ENCODE results near the gene PELI2.

The PELI2 gene

DNA sequence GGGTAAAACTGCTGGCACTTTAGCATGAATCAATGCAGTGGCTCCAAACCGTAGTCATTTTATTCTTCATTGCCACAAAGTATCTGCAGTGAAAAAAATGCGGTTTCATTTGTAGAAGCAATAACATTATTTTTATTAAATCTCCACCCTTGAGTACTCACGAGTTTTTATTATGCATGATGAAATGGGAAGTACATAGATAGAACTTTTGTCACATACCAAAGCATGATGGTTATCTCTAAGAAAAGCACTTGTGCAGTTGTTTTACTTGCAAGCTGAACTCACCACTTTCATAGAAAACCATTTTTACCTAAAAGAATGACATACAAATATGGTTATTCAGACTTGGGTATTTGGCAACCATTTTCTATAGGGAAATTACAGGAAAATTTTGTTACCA, 90.3 kb downstream of the PELI2 start:
- DNase-seq, result no peak

DNA sequence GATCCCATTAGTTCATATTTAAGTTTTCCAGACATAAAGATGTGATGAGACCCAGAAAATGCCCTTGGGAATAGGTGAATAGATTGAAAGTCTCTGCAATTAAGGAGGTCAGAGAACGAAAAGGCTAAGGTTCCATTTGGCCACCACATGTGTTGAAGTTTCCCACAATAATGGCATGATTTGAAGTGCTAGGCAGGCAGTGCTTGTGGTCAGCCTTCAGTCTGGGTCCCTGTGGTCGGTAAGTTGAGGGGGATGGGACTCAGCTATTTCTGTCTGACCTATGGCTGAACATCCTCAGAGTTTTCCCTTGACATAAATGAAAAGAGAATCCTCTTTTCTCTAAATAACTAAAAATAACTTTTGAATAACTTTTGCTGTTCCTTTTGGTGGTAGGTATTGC, 92.4 kb downstream of the PELI2 start:
- no peak for DNase-seq

DNA sequence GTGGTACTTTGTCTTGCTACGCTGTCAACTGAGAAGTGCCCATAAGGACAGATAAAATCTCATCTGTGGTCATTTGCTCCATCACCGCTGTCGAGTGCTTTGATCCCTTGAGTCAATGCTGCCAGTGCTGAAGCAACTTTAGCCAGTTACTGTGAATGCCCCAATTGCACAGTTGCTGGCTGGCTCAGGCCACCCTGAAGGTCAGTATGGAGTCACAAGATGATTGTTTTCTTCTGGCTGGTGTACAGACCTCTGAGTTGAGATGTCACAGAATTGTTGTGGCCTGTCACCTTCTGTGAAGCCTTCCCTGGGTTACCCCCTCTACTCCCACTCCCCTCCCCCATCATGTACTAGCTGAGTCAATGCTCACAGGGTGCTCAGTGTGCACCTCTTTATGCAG, 92.9 kb downstream of the PELI2 start:
- no peak for DNase-seq

DNA sequence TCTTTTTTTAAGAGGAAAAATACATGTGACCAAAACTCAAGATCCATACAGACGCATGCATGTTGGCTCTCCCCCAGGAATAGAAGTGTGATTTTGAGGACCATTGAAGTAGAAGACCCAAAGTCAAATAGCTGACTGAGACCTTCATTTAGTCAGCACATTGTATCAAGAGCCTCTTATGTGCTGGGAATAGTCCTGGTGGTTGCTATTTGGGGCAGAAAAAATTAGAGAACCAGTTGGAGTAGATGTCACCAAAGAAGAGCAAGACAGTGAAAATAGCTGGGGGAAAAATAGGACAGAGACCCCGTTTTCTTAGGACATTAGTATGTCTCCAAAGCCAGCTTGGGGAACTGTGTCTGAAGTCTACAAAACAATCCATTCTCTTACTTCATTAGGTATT, 93.6 kb downstream of the PELI2 start:
- no peak for DNase-seq

DNA sequence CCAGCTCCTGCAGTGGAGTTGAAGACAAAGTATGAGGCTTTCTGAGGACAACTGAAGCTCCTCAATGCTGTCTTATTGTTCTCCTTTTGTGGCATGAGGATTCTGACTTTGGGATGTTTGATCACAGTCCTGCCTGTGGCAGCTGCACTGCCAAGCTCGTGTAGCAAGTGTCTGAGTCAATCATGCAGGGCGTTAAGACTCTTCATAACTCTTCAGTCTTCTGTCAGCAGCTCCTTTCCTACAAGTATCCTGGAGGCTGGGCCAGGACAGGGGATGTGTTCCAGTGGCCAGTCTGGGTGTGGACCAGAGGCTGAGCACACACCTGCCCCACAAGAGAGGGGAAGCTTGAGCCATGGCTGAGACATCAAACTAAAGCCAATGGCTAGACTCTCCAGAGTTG, 94.3 kb downstream of the PELI2 start:
- no peak for DNase-seq

DNA sequence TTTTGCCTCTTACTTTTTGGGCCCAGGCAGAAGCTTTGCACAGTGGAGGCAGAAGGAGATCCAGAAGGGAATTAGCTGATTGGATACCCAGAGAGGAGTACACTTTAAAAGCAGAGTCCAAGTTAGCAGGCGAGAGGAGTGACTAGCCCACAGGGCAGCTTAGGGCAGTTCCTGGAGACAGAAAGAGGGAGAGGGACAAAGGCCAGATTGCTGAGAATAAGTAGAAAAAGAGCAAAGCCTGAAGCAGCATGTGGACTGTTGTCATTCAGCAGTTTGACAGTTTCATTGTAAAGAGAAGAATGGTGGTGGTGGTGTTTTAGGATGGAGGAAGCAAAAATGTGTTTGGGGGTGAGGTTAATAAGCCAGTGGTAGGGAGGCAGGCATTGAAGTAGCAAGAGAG, 95.1 kb downstream of the PELI2 start:
- DNase-seq, result no peak

DNA sequence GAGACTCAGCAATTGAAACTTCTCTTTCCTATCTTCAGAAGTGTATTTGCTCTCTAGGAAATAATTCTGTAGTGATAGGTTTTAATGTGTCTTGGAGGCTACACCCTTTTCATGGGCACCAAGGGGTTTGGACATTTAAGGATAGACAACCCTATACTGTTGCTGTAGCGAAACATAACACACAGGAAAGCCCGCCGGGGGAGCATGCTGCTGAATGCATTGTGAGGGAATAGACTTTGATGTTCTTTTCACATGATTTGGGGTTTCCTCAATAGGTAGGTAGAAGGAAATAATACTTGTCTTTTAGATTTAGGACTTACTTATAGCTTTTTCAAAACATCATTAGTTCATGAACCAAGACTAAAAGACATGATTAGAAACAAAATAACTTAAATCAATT, 97.0 kb downstream of the PELI2 start:
- DNase-seq, result no peak

DNA sequence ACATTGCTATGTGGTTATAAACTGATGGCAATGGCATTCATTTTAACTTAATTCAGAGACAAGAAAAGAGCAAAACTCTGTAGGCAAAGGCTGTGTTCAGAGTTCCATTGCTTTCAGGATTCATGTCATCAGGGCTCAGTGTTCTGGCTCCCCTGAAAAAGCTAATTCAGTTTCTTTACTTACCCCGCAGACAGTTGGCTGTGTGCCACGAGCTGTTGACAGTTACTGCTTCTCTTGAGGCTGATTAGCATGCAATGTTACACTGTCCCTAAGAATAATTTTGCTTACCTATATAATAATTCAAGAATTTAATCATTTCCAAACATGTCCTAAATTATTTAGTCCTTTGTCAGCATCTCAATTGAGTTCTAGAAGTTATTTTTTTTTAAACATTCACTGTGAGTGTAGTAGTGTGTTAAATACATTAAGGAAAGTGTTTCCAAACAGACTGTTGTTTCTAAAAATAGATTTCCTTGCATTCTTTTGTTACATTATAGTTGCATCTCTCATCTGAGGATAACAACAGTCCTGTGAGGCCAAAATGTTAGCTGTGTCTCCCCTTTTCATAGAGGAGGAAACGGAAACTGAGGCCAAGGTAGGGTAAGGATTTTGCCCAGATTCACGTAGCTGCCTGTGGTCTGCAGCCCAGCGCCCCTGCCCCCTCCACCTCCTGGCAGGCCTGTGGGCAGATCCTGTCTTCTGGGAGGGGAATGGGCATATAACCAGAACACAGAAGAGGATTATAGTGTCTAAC, 98.6 kb downstream of the PELI2 start:
- peak; percentile 66 for DNase-seq

DNA sequence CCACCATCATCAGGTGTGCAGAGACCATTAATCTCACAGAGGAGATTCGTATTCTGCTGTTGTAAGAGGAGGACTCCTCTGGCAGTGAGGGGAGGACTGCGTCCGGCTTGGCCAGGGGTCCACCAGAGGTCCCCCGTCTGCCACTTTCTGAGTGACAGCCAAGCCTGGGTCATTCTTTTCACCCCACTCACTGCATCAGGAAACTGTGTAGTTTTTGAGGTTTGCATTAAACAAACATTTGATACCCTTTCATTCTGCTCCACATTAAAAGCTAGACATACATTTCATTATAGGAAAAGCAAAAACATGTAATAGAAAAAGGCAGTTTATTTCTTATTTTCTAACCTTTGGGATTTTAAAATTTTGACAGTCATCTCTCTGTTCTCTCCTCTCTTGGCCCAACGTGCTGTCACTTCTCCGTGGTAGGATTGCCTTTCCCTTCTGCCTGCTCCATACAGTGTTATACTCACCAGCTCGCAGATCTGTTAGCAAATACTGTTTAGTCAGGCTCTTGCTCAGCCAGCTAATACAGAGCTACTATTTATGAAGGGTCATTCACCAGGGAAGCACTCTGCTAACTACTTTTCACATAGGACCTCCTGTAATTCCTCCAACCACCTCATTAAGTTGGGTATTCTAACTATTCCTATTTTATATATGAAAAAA, 99.3 kb downstream of the PELI2 start:
- DNase-seq, result peak; percentile 23

DNA sequence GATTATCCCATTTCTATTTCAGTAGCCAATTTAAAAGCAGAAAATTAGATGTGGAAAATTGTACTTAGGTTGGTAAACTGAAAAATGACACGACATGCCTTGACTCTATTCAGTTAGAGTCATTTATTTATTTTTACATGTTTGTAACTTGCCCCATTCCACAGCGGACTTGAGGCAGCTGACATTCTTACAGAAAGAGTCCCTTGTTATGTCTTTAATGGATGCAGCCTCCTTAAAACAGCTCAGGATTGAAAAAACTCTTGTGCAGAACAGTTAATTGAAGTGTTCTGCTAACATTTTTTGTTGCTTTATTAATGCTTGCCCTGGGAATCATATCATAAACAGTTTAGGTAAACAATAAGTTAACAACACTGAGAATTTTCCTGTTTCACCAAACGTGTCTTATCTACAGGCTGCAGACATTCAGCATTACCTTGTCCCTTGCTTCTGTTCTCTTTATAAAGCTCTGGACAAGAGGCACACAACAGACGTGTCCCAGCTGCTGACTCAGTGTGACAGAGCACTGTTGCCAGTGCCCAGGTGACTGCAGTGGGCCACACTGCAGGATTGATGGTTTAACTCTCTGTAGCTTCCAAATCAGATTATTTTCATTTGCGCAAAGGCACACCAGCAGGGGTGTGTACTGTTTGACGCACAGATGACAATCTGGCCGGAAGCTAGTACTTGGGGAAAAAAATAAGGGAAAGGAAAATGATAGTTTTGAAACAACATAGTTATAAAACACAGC, 101.6 kb downstream of the PELI2 start:
- no peak for DNase-seq

DNA sequence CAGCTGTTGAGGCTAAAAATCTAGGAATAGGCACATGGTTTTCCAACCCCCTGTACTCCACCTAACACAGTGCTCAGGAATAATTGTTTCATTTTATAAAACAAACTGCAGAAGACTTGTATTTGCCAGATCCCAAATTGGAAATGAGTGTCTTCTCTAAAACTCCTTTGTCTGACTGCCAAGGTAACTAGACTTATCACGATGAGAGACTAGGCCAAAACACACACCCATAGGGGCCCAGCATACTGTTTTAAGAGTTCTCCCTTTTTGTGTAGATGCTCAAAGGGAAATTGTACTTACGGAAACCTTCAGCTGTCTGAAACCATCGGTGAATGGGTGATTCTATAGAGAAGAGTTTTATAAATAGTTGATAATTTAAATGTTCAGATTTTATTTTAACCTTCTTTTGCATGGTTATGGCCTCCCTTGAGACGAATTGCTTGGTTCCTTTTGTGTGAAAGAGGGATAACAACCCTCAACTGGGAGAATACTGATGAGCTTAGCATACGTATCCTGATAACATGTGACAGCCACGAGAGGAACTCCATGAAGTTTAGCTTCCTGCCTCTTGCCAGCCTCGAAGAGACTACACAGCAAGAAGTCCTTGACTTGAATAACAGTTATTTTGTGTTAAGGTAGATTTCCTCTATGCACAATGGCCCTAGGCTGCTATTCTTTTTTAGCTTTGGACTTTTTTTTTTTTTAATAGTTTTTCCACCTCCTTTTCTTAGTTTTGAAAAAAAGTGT, 103.3 kb downstream of the PELI2 start:
- DNase-seq, result no peak

DNA sequence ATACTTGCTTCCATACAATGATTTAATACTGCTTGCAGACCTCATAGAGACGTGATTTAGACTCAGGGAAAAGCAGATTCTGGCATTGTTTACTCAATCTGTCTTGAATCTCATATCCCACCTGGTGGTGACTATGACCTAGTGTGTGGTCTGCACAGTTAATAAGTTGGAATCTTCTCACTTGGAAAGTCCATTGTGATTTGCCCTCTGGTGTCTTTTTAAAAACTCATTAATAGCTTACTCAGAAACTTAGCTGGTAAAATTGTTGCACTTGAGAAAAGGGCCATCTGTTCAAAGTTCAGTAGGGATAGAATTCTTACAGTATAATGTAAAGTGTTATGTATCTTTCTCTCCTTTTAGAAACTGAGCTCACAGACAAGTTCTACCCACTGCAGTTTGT, 106.0 kb downstream of the PELI2 start:
- no peak for DNase-seq

DNA sequence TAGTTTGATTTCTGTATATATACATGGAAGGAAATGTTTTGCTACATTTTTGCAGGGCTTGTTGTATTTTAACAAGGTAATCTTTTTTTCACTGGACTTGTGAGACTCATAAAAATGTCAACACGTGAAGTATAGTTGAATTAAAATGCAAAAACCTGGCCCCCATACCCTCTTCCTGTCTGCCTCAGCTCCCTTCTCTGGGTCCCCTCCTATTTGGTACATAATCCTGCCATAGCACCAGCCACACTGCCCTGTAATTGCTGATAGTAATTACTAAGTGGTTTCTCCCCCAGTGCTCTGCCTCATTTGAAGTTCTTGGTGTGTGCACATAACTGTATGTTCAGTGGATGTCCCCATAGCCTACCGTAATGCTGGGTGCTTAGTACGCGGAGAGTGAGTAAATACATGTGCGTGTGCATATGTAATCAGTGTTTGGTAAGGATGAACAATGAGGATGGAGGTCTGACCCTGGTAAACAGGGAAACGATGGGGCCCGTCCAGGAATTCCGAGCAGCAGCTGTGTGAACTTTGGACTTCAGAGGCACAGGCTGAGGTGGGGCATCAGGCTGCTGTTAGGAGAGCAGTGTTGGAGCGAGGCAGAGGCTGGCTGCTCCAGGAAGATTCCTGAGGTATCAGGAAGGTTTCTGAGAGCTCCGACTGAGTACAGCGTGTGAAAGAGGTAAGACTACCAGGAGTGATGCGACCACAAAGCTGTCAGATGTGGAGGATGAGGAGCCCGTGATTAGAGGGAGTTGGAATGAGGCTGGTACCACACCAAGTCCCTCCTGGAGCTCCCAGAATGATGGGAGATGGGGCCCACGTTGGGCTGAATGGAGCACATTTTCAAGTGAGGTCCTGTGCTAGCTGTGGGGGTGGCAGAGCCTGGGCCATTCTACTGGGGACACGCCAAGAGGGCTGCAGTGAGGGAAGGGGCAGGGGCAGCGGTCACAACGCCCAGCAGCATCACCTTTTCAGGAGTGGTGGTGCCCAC, 106.8 kb downstream of the PELI2 start:
- DNase-seq, result no peak

DNA sequence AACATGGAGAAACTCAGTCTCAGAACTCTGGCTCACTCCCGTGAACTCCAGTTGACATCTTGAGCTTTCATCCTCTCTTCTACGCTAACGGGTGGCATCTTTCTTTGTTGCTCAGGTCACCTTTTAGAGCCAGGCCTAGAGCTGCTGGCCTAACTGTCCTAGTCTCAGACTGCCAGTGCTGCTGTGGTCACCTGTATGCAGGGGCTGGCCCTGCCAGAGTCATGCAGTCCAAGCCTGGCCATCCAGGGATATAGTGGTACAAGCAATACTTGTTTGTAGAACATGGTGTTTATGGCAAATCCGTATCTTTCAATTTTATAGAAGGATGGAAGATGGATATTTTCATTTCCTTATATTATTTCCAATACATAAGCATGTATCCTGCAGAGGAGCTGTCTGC, 117.2 kb downstream of the PELI2 start:
- no peak for DNase-seq

DNA sequence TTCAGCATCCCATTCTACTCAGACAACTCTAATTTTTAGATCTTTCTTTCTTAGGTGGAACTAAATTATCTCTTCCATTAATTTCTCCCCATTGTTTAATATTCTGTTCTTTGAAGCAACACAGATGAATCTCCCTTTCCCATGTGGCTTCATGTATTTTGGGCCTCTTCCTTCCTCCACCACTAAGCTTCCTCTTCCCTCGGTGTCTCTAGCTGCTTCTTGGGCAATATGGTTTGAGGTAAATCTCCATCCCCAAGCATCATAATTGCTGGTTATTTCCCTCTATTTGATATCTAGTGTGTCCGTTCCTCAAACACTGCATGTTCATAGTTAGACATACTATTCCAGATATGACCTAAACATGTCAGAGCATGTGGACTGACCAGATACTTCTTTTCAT, 119.2 kb downstream of the PELI2 start:
- no peak for DNase-seq

DNA sequence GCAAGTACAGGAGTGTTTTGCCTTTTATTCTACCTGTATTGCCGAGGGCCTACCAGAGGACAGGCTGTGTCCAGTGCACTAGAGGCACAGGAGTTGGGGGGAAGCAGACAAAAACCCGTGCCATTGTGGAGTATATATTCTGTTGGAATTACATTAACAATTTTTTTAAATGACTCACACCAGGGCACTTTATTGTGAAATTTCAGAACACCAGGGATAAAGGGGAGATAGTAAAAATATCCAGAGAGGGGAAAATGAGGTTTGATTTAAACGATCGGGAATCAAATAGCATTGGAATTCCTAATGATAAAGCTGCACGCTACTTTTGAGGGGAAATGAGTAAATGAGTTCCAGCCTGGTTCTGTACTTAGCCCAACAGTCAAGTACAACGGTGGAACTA, 123.2 kb downstream of the PELI2 start:
- no peak for DNase-seq

DNA sequence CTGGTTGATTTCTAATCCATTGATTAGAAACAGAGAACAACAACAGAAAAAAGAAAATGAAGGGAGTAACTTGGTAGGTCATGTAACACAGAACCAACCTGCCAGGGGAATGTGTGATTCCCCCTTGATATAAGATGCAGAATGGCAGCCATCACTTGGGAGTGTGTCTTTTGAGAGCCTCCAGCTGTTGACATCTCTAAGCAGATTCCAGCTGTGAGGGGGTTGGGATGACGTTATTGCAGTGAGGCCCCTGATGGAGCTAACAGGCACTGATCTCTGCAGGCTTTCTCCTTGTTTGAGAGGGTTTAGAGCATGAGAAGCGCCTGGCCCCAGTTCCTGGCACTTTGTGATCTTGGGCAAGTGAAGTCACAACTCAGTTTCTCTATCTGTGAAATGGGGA, 124.9 kb downstream of the PELI2 start:
- DNase-seq, result no peak

DNA sequence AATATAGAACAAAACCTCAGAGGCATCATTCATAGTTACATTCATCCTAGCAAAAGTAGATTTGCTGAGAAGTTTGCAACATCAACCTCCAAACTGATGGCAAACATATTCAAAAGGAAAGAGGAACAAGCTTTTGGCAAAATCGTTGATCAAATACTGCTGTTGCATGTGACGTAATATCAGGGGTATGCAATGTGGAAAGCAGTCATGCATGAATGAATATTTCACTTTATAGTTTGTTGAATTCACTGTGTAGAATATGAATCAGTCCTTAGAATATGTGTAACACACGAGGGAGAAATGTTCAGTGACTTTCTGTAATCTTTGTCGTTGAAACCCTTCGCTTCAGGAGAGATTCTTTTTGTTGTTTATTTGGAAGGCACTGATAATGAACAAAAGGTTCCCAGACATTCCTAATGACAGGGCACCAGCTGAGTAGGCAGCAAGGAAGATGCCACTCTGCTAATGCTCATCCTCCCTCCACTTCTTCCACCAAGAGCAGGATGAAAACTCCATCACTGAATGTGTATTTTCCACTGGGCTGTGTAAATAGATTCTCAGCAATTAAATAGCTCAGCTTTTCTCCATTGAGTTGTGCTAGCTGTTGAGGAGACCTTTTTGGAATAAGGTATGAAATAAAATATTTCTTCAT, 126.1 kb downstream of the PELI2 start:
- no peak for DNase-seq

DNA sequence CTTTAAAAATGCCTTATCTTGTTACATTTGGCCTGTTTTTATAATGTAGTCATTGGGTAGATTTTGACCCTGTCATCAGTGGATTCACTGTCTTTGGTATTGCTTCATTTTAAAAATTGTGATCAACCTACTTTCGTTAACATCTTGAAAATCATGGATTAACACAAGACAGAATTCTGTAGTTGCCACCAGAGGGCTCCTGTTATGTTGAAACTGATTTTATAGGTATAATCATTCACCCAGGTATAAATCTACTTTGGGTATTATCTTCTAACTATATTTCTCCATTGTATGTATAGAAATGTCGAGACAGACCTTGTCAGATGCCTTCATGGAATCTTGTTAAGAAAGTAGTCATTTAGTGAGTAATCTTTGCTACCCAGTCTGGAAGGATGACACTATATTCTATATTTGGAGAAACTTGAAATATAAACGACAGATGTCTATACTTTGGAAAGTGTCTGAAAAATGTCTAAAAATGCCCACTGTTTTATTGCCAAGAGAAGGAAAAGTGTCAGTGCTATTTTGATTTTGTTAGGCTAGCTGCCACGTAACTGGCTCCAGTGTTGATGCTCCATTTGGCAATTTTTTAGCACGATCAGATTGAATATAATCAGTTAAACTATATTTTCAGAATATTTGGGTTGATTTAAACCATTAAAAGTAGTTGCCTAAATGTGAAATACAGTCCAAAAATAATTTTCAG, 129.4 kb downstream of the PELI2 start:
- DNase-seq, result peak; percentile 9

DNA sequence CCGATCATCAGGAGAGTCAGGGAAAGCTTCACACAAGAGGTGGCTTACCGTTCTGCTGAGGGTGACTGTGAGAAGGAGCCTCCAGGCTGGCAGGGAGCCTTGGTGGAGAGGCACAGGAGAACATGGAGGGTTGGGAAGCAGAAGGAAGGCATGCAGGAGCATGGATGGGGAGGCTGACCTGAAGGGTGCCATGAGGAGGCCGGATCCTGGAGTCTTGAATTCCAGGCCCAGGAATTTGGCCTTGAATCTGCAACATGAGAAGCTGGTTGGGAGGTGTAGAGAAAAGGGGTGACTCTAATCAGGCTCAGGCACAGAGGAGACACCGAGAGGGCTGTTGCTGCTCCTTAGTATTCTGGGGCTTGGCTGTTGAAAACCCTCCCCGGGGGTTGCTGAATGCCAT, 130.2 kb downstream of the PELI2 start:
- DNase-seq, result no peak

DNA sequence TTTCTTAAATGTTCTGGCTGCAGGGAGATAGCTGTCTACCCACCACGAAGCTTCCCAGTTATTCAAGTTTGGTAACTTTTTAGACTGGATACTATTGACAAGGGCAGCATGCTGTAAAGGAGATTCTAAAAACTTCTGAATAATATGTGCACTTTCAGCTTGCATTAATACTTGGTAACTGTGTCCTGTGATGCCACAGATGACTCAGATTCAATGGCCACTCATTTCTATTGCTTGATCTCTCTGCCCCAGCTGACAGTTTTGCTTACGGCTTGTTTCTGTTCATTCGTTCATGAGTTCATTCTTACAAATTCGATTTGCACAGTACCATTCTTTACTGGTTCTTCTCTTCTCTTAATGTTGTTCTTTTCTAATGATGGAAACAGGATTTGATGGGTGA, 142.8 kb downstream of the PELI2 start:
- DNase-seq, result no peak
